OCI-LY3 (cell line): Measurements from ENCODE around the gene HRG.

Source experiments
- CTCF ChIP-seq: fragments of 200-600, 300-600 bp; sonication (generic); IDR thresholded peaks from 2 replicates; pipeline ENCODE4 v1.5.1; 2014; ENCODE audit warnings: antibody characterized with exemption, low read length, low read depth
- EZH2phosphoT487 ChIP-seq: fragments of 200-600 bp; shearing (Covaris generic); IDR thresholded peaks from 2 replicates; pipeline ENCODE4 v1.6.1; 2018; ENCODE audit warnings: antibody characterized with exemption, mixed run types, low read depth

DNA sequence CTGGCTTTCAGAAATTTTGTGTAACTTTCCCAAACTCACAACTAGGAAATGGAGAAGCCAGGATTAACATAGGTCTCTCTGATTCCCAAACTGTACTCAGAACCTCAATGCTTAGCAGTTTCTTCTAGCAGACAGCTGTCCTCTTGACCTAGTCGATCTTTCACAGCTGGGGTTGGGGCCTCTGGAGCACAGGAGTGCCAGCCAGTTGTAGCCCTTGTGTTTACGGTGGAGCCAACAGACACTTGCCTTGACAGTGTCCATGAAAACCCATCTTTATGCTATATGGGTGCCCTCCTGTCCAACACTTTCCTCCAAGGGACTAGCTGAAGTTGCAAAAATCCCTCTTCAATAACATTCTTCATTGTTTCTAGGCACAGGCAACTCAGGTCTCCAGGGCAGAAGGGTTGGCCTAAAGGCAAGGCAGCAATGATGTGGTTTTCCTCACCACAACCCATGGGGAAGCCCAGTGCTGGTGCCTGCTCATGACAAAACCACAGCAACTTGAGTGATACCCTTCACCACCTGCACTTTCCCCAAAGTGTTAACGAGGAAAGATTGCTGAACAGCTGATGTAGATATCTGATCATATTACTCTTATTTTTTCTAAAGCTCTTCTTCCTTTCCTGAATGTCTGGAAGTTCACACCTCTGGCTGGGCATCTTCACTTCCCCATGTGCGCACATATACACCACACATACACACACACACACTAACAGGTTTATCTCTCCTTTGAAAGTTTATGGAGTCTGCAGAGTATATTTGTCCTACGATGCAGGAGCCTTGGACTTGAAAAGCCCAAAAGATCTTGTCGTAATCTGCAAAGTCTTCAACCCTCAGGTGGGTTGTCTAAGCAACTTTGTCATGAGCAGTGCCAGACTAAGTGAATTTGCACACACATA lies 40.3 kb downstream of the HRG start:
- no peak for TF ChIP-seq CTCF
- TF ChIP-seq EZH2phosphoT487, result no peak
